ELF-1 (cell line): ENCODE measurements around the gene MRO.
A peak's percentile ranks its signal among the peaks of the same experiment; 100 is the strongest.
"Not testable (repeated sequence)": the region's sequence is repeated elsewhere in the genome, so short reads cannot be mapped to it uniquely, and the experiment has no call there.

Experiments
- DNase-seq: peaks from one replicate; pipeline ENCODE4 v3.0.0-alpha.2; 2016; ENCODE audit warnings: low read depth, low spot score

MRO gene

DNA sequence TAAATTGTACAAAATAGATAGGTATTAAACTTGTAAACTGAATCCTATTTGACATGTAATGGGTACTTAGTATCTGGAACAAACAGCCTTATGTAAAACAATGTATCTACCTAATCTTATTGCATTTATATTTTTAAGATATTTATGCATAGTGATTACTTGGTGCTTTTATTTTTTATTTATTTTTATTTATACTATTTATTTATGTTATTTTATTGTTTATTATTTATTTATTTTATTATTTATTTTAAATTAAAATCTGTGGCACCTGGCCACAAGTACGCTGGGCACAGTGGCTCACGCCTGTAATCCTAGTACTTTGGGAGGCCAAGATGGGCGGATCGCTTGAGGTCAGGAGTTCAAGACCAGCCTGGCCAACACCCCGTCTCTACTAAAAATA lies 26.9 kb downstream of the MRO start:
- no peak for DNase-seq

DNA sequence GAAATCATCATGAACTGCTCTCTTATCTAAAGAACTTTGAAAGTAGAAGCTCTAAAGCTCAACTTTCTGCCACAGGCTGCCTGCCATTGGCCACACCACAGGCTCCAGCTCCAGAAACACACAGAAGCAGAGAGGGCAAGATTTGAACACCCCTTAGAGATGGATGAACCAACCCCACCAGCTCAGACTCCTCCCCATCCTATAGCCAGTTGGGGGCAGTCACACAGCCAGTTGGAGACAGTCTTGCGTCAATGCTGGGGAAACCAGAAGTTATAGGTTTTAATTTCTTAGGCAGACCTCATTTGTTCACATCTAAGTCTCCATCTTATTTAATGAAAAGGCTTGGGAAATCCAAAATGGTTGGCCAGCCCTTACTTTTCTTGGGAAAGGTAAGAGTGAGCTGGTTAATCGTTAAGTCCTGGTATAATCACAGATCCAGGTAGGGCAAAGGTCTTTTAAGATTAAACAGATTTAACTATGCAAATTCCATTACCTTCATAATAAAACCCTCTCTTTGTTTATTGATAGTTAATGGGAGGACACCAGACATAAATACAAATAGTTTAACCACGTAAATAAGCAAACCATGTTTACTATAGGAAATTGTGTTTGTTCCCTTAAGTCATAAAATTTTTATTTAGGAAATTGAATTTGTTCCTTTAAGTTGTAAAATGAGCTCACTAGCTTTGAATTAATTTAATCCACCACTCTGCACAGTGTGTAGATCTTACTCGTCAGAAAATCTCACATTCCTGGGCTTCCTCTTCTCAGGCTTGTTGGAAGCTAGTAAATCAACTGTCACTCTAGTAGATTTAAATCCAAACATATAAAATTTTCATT lies 28.0 kb downstream of the MRO start:
- no peak for DNase-seq

DNA sequence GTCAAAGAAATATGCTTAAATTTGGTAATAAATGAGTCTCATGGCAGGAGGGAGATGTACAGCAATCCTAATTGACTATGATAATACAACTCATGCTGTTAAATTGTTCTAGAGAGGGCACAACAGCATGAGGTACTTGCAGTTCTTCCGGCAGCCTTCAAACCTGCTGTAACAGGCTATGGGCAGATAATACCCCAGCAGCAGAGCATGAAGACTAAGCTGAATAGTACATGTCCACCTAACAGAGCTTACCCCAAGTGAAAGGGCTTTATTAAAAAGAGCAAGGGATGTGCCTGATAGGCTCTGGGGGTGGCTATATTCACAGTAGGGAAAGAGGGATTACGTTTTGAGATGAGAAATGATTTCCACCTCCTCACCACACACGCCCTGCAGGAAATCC lies 28.9 kb downstream of the MRO start:
- no peak for DNase-seq

DNA sequence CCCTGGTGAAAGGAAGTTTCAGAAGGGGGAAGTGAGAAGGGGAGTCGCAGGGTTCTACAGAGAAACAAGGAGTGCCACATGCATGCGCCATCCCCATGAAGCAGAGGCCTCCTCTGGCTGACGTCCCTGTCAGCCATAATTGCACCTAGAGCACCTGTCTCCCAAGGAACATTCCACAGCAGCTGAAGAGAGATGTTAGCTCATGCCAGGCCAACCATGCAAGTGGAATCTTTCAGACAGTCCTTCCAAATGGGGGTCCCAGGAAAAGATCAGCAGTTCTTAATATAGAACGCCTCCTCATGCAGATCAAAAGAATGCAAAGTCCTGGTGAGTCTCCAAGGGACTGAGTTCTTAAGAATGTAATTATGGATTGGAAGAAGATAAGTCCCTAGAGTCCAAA lies 29.6 kb downstream of the MRO start:
- no peak for DNase-seq

DNA sequence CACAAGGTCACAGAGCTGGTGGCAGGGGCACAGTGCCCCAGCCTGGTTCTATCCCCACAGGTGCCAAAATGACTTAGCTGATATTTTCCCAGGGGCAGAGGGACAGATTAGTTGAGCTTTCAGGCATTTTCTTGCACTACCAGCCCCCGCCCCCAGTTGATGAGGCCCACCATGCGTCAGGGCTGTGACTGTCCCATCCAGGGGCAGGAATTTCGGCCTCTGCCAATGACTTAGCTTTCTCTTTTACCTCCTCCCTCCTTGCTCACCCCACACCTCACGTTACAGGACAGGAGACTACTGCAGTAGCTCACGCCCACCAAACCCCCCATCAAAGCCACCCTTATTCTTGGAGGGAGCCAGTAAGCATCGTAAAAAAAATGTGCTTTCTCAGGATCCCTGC lies 31.5 kb downstream of the MRO start:
- DNase-seq: no peak

DNA sequence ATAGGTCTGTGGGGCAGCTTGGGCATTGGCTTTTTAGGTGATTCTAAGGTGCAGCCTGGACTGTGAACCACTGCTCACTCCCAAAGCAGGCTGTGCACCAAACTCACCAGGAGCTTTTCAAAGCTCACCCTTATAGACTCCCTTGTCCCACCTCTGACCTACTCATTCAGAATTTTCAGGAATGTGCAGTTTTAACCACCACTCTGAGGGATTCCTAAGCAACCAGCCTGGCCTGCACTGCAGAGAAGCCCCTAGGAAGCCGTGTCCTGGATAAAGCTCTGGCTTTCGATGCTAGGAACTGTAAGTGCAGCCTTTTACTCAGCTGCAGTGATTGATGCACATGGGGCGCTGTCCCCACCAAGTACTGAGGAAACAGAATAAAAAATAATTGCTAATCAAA lies 33.0 kb downstream of the MRO start:
- DNase-seq: peak; percentile 61

DNA sequence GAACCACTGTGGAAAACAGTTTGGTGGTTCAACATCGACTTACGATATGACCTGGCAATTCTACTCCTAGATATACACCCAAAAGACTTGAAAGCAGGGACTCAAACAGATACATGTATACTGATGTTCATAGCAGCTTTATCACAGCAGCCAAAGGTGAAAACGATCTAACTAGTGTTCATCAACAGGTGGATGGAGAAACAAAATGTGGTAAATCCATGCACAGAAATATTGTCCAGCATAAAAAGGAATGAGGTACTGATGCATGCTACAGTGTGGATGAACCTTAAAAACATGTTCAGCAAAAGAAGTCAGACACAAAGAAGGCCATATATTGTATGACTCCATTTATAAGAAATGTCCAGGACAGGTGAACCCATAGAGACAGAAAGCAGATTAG lies 36.3 kb downstream of the MRO start:
- no peak for DNase-seq

DNA sequence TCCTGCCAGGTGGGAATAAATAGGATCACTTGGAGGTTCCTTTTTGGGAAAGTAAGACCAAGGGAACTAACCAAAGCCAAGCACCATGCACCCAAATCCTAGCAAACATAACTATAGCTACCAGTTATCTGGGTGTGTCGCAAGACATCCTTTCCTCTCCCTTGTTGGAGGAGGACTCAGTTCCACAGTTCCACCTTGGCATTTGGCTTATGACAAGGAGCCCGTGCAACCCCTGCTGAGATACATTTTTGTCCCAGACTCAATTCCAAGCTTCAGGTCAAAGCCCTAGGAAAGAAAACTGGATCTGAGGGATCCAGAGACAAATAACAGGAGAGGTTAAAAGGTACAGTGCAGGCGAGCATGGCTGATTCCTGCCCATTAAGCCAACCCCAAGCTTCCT lies 40.8 kb downstream of the MRO start:
- not testable (repeated sequence) for DNase-seq

DNA sequence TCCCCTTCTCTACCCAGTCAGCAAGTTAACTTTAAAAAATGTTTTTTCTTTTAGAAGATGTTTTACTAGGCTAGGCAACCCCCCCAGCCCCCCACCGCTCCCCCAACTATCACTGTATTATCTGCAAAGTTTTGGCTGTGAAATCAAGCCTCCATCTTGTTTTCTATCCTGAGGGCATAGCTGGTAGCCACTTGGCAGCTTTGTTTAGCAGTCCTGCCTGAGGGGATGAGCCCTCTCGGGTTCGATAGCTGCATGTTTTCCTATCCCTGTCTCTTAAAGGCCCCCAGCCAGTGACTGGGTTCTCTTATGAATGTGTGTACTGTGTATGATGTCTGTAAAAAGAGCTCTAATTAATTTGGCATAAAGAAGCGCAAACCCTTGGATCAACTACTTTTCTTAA lies 43.4 kb downstream of the MRO start:
- peak; percentile 92 for DNase-seq

DNA sequence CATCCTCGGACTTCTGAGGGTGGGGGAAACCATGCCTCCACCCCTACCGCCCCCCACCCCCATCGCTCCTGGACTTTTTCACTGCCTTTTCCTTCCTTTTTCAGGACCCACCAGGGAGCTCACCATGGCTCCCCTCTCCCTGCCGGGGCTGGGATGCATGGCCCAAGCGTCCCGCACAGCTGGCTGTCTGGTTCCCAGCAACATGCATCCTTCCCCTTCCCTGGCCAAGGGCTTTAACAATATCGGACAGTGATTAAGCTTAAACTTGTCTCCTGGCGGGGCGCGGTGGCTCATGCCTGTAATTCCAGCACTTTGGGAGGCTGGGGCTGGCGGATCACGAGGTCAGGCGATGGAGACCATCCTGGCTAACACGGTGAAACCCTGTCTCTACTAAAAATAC lies 44.1 kb downstream of the MRO start:
- DNase-seq: peak; percentile 77

DNA sequence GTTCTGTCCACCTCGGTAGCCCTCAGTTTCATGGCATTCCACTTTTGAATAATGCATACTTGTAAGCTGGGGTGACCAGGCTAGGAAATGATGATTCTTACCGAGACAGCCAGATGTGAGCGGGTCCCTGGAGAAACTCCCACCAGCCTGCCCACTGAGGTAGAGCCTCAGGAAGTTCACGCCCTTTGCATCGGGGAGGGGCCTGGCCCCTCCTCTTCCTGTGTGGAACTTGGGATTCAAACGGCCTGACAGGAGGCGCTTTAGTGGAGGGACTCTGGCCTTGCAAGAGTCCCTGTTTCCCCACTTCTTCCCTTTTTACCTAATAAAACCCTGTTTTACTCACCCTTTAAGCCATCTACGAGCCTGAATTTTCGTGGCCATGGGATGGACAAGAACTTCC lies 44.6 kb downstream of the MRO start:
- peak; percentile 80 for DNase-seq

DNA sequence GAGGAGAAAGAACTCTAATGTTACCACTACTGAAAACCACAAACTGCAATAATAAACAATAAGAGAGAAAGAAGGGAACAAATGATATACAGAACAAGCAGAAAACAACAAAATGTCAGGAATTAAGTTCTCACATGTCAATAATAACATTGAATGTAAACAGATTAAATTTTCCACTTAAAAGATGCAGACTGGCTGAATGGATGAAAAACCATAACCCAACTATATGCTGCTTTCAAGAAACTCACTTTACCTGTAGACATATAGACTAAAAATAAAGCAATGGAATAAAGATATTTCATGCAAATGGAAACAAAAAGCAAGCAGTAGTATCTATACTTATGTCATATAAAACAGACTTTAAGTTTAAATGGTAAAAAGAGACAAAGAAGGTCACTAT lies 50.4 kb downstream of the MRO start:
- DNase-seq: no peak

DNA sequence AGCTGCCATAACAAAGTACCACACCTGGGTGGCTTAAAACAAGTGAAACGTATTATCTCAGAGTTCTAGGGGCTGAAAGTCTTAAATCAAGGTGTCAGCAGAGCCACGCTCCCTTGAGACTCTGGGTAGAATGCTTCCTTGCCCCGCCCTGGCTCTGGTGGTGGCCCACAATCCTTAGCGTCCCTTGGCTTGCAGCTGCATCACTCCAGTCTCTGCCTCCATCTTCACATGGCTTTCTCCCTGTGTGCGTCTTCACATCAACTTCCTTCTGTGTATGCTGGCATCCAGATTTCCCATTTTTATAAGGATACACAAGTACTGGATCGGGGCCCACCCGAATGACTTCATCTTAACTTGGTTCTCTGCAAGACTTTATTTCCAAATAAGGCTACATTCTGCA lies 62.5 kb downstream of the MRO start:
- no peak for DNase-seq

DNA sequence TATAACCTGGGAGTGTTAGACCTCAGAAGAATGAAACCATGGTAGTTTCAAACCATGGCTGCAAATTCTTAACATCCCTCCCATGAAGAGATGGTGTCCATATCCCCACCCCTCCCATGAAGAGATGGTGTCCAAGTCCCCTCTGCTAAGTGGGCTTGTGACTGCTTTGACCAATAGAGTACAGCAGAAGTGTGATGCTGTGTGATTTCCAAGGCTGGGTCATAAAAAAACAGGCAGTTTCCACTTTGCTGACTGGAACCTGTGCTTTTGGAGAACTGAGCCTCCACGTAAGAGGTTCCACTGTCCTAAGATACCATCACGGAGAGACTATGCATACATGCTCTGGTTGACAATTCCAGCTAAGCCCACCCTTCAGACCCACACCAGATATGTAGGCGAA lies 65.5 kb downstream of the MRO start:
- DNase-seq: no peak

DNA sequence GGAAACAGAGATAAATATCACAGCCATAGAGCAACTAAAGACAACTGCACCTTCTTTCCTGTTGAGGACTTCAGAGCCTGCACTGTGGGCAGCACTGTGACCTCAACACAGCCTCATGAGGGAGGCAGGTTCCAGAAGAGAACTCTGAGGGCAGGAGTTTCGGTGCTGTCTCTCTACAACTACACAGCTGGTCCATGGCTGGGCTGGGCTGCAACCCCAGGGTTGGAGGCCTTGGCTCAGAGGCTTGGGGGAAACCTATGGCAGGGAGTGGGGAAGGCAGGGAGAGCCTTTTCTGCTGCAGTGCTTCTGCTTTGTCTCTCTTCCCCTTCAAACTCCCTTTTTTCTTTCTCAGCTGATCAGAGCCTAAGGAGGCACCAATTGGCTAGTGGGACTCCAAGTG lies 66.5 kb downstream of the MRO start:
- DNase-seq: no peak

DNA sequence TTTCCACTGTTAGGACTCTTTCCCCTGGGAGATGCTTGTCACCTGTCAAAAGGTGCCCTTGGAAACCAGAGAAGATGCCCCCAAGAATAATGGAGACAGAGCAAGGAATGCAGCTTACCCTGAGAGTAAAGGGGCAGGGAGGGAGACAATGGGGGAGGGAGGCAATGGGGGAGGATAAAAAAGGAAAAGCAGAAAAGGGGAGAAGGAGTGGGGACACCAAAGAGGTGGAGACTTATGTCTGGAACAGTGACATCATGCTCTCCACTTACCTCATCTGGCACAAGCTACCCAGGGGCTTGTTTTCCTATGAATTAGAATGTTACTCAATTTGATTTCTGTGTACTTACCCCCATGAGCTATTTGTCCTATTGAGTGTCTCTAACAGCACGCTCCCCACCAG lies 67.9 kb downstream of the MRO start:
- DNase-seq: no peak

DNA sequence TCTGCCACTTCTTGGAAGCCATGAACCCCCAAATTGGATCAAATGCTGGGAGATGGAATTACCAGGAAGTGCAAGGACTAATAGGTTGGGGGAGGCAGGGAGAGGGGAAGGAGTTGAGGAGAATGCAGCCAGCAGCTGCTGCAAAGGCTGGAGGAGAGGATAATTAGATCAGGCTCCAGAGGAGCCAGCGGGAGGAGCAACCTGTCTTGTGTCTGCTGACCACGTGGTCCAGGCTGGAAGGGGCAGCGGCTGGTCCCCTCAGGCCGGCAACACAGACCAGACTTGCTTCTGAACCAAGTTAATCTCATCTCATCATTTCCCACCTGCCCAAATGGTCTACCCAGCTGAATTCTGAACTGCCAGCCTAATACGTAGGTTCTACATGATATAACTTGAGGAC lies 68.3 kb downstream of the MRO start:
- DNase-seq: peak; percentile 62

DNA sequence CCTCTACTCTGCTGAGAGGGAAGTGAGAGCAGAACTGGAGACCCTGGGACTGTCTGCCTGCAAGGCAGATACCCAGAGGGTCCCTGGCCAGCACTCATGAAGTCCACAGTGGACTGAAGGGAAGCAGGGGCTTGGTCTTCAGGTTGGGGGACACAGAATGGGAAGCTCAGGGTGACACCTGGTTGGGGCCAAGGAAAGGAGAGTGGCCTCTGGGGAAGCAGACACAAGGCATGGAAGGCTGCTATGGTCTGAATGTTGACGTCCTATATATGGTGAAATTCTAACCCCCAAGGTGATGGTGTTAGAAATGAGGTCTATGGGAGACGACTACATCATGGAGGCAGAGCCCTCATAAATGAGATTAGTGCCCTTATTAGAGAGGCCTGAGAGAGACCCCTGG lies 69.3 kb downstream of the MRO start:
- DNase-seq: no peak

DNA sequence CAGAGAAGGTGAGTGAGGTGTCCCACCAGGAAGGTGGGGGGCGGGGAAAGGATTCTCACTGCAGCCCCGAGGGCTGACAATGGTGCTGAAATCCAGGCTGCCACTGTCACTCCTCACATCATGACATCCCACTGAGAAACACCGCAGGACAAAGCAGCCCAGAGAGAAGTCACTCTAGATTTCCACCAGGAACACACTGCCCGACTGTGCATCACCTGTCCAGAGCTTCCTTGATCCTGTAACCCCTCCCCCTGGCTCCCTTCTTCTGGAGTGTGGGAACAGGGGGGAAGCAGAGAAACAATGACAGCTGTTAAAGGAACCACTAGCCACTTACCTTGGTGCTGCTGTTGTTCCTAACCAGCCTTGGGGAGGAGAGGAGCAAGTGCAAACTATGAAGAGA lies 69.9 kb downstream of the MRO start:
- DNase-seq: peak; percentile 45

DNA sequence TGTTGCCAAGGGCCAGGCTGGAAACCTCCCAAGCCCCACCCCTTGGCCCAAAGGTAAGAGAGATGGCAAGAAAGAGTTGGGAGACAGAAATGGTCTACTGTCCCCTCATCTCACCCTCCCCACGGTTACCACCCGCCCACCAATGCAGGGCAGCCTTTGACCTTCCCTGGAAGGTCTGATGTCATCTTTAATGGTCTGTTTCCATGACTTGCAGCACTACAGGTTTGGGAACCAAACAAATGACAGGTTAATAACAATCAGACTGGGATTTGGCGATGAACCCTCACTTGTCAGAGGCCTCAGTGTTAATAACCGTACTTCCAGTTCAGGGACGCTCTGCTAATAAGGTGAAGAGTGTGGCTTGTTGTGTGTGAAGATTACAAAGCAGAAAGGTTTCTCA lies 70.4 kb downstream of the MRO start:
- peak; percentile 31 for DNase-seq

DNA sequence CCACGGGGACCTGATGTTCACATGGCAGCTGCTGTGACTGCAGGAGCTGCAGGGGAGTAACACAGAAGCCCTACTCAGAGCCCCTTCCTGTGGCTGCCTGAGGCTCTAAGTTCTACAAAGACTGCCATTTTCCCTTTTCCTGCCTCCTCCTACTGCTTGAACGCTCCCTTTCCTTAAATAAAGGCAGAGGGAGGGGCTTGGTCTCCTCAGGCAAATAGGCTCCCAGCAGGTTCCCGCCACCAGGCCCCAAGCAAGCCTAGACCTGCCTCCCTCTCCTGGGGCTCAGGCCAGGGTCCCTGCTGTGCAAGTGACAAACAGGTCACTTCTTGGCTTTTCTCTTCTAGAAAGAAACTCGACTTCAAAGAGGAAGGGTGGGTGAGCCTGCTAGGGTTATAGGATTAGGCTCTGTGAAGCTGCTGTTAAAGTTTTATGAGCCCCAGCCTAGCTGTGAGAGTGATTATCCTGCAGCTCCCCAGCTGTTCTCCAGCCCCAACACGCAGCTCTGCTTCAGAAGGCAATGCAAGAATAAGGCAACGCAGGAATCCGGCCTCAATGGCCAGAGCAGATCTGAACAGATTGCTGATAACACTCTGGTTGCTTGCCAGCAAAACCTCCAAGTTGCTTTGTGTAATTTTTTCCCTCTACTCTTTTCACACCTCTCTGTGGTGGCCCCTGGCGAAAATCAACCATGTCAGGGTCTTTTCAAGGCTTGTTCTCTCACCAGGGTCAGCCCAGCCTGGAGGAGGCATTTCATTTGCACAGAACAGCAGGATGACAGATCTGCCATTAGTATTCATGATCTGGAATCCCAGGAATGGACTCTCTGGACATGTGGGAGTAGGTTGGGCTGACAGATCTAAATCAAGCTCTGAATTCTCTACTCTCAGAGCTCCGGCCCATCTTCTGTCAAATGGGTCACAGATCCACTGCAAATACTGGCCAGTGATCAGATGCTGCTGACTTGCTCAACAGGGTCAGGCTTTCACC lies 71.3 kb downstream of the MRO start:
- DNase-seq: peak; percentile 95

DNA sequence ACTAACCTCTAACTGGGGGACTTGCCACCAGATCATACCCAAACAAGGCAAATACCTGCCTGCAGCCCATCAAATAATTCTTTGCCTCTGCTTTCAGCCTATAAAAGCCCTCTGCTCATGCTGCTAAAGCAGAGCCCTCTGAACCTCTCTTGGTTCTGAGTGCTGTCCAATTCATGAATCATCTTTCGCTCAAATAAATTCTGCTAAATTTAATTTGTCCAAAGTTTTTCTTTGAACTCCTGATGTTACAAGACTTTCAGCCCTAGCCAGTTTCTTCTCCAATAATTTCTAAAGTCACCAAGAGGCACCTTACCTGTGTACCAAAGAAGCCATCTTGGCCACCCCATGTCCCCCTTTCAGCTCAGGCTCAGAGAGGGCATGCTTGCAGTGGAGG lies 72.0 kb downstream of the MRO start:
- DNase-seq: no peak

DNA sequence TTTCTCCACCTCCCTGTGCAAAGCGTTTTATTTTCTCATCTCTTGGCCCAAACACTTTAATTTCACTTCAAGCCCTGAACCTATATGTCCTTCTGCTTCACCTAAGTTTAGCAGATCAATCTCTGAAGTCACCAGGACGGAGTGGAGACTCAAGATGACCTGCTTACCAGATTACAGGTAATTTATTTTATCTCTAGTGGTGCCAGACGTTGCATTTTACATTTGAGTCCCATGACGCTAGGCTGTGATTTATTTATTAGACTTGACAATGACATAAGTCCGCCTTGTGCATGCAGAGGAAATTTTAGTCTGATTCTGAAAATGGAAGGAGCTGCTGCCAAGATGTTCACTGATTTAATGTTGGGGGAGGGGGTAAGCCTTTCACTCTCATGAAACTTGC lies 73.9 kb downstream of the MRO start:
- DNase-seq: no peak
